ENCODE measurements around the gene SLC39A11. TPM values are rescaled to one million over a fixed set of nuclear protein-coding genes. Genes with fewer than 3 reads are reported as not detected.
"Not testable (repeated sequence)": the region's sequence is repeated elsewhere in the genome, so short reads cannot be mapped to it uniquely, and the experiment has no call there.

Gene SLC39A11
- total RNA-seq, 2 donors from 2014 or later: 23.3 to 32.5 TPM

GRCh38 chr17:73088561-73088960 lies 3.9 kb downstream of the SLC39A11 start:
- H3K27me3 Mint-ChIP-seq: no peaks in the 10 kb centered on the region
- H3K36me3 Mint-ChIP-seq (ENCODE audit: low read depth): peaks cover 17% of the 10 kb centered on the region
- H3K4me1 Mint-ChIP-seq: peaks cover 40% of the 10 kb centered on the region
- no peaks in the 10 kb centered on the region for H3K9me3 ChIP-seq (ENCODE audit: control insufficient read depth, low read length, poor library complexity, severe bottlenecking)
- DNase-seq: no peak
- no peak overlapping the region for H3K27ac Mint-ChIP-seq
- H3K4me3 Mint-ChIP-seq: no peak overlapping the region
- ATAC-seq: no peak

GRCh38 chr17:73083432-73083831 lies 9.1 kb downstream of the SLC39A11 start:
- Mint-ChIP-seq H3K36me3 (ENCODE audit: low read depth) (peaks cover 21% of the 10 kb centered on the region), H3K4me3 (no peak overlapping the region), H3K27me3 (no peaks in the 10 kb centered on the region), H3K27ac (no peak overlapping the region), H3K4me1 (peaks cover 19% of the 10 kb centered on the region)
- no peaks in the 10 kb centered on the region for H3K9me3 ChIP-seq (ENCODE audit: control insufficient read depth, low read length, poor library complexity, severe bottlenecking)
- DNase-seq: no peak
- ATAC-seq: no peak

GRCh38 chr17:73074566-73074965 lies 17.9 kb downstream of the SLC39A11 start:
- Mint-ChIP-seq H3K27me3 (no peaks in the 10 kb centered on the region), H3K4me3 (no peak overlapping the region), H3K36me3 (ENCODE audit: low read depth) (peaks cover 9% of the 10 kb centered on the region), H3K27ac (no peak overlapping the region), H3K4me1 (peaks cover 2% of the 10 kb centered on the region)
- DNase-seq (no peak), ATAC-seq (no peak)
- H3K9me3 ChIP-seq (ENCODE audit: control insufficient read depth, low read length, poor library complexity, severe bottlenecking): no peaks in the 10 kb centered on the region

DNA sequence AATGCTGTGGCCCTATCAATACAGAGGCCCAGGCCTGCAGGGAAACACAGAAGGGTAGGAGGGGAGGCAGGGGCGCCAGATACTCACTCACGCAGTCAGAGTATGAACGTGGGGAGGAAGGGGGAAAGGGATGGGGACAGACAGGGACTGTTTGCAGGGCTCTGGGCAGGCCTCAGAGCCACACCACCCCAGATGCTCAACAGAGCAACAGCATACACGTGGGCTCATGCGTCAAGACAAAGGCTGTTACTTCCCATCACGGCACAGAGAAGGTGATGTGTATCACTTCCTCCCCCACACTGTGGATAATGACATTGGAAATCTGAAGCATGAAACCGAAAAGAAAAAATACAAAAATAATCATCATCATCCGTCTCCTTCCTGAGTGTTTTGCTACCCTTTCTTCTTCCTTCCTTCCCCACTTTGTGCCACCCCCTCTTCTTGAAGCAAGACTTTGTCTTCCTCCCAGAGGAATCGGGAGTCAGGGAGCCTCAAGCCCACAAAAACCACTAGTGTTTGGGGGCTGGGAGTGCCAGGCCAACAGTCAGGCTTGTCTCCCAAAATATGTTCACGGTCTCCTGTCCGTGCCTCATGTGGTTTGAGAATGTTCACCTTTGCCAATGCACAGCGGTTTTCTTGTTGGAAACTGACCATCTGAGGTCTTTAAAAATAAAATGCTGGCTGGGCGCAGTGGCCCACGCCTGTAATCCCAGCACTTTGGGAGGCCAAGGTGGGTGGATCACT lies 20.1 kb downstream of the SLC39A11 start:
- no peak for ATAC-seq
- Mint-ChIP-seq H3K4me3 (no peak overlapping the region), H3K36me3 (ENCODE audit: low read depth) (peaks cover 6% of the 10 kb centered on the region), H3K4me1 (peaks cover 4% of the 10 kb centered on the region), H3K27me3 (no peaks in the 10 kb centered on the region), H3K27ac (no peak overlapping the region)
- no peaks in the 10 kb centered on the region for H3K9me3 ChIP-seq (ENCODE audit: control insufficient read depth, low read length, poor library complexity, severe bottlenecking)
- DNase-seq: no peak

- peaks cover 7% of the 10 kb centered on the region for H3K36me3 Mint-ChIP-seq (ENCODE audit: low read depth)
- no peak overlapping the region for H3K27ac Mint-ChIP-seq
- no peaks in the 10 kb centered on the region for H3K27me3 Mint-ChIP-seq
- DNase-seq (no peak), ATAC-seq (no peak)
- H3K9me3 ChIP-seq (ENCODE audit: control insufficient read depth, low read length, poor library complexity, severe bottlenecking): no peaks in the 10 kb centered on the region
- peaks cover 4% of the 10 kb centered on the region for H3K4me1 Mint-ChIP-seq
- H3K4me3 Mint-ChIP-seq: no peak overlapping the region
Observed at GRCh38 chr17:73071066-73071999, 21.2 kb downstream of the SLC39A11 start.

DNA sequence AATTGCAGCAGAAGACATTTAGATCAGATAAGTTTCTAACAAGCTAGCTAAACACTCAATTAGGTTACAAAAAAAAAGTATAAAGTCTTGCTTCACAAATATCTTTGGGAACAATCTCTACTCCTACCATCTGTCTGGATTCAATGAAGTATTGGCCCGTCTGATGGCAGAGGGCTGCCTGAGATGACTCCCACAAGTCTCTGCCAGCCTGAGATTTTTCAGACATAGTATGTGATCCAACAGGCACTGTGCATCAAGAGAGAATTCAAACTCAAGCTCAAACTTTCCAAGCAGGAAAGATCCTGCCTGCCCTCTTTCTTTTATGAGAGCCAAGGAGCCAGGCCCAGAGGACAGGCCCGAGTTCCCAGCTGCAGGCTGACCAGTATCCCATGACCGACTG lies 22.6 kb downstream of the SLC39A11 start:
- DNase-seq (no peak), ATAC-seq (no peak)
- Mint-ChIP-seq H3K27me3 (no peaks in the 10 kb centered on the region), H3K4me3 (no peak overlapping the region), H3K27ac (no peak overlapping the region), H3K36me3 (ENCODE audit: low read depth) (peaks cover 3% of the 10 kb centered on the region), H3K4me1 (peaks cover 4% of the 10 kb centered on the region)
- no peaks in the 10 kb centered on the region for H3K9me3 ChIP-seq (ENCODE audit: control insufficient read depth, low read length, poor library complexity, severe bottlenecking)

DNA sequence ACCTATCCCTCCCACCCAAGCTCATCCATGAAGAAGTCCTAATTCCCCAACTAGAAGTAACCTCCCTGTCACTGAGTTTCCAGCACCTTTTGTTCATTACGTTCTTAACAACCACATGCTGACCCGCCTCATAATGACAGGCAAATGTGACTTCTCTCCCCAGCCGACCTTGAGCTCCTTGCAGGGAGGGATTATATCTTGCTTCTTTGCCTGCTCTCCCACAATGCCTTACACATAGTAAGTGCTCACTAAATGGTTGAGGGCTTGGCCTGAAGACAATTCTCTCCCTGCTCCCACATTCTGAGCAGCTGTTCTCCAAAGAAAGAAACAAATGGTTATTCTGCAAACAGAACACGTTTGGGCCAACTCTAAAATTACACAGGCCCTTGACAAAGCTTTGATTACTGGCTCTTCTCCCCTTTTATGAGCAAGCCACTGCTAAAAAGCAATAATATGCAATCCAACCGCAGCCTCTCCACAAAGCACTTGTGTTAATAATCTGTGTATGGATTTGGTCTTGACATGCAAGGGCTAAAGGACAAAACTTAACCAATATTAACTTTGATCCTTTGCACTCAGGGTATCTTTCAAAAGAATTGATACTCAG lies 23.2 kb downstream of the SLC39A11 start:
- DNase-seq (no peak), ATAC-seq (no peak)
- H3K27ac Mint-ChIP-seq: no peak overlapping the region
- peaks cover 3% of the 10 kb centered on the region for H3K36me3 Mint-ChIP-seq (ENCODE audit: low read depth)
- no peaks in the 10 kb centered on the region for H3K9me3 ChIP-seq (ENCODE audit: control insufficient read depth, low read length, poor library complexity, severe bottlenecking)
- no peaks in the 10 kb centered on the region for H3K27me3 Mint-ChIP-seq
- peaks cover 6% of the 10 kb centered on the region for H3K4me1 Mint-ChIP-seq
- H3K4me3 Mint-ChIP-seq: no peak overlapping the region

- Mint-ChIP-seq H3K36me3 (ENCODE audit: low read depth) (peaks cover 3% of the 10 kb centered on the region), H3K4me1 (peaks cover 6% of the 10 kb centered on the region), H3K4me3 (no peak overlapping the region), H3K27me3 (no peaks in the 10 kb centered on the region), H3K27ac (no peak overlapping the region)
- DNase-seq (no peak), ATAC-seq (no peak)
- no peaks in the 10 kb centered on the region for H3K9me3 ChIP-seq (ENCODE audit: control insufficient read depth, low read length, poor library complexity, severe bottlenecking)
Observed at GRCh38 chr17:73068322-73069153, 23.9 kb downstream of the SLC39A11 start.

- not testable (repeated sequence) for ATAC-seq; H3K27ac Mint-ChIP-seq; H3K27me3 Mint-ChIP-seq; H3K4me1 Mint-ChIP-seq; DNase-seq; H3K9me3 ChIP-seq (ENCODE audit: control insufficient read depth, low read length, poor library complexity, severe bottlenecking); H3K36me3 Mint-ChIP-seq (ENCODE audit: low read depth); H3K4me3 Mint-ChIP-seq
Observed at GRCh38 chr17:73067699-73068098, 24.8 kb downstream of the SLC39A11 start.

DNA sequence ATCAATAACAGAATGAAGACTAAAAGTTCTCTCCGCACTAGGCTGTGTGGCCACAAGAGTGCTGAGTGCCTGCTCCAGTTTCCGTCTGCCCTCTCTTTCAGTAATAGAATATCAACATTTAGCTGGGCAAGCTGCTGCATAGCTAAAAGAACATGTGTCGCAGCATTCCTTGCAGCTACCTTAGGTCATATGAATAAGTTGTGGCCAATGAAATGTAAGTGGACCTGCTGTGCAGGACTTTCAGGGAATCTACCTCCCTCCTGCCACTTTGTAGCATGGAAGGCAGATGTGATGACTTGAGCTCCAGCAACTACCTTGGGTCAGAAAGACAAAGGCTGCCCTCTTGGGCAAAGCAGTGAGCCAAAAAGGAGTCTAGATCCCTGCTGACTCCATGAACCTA lies 25.4 kb downstream of the SLC39A11 start:
- DNase-seq (no peak), ATAC-seq (no peak)
- no peaks in the 10 kb centered on the region for H3K27me3 Mint-ChIP-seq
- no peak overlapping the region for H3K4me3 Mint-ChIP-seq
- peaks cover 3% of the 10 kb centered on the region for H3K36me3 Mint-ChIP-seq (ENCODE audit: low read depth)
- H3K27ac Mint-ChIP-seq: no peak overlapping the region
- no peaks in the 10 kb centered on the region for H3K9me3 ChIP-seq (ENCODE audit: control insufficient read depth, low read length, poor library complexity, severe bottlenecking)
- peaks cover 6% of the 10 kb centered on the region for H3K4me1 Mint-ChIP-seq

DNA sequence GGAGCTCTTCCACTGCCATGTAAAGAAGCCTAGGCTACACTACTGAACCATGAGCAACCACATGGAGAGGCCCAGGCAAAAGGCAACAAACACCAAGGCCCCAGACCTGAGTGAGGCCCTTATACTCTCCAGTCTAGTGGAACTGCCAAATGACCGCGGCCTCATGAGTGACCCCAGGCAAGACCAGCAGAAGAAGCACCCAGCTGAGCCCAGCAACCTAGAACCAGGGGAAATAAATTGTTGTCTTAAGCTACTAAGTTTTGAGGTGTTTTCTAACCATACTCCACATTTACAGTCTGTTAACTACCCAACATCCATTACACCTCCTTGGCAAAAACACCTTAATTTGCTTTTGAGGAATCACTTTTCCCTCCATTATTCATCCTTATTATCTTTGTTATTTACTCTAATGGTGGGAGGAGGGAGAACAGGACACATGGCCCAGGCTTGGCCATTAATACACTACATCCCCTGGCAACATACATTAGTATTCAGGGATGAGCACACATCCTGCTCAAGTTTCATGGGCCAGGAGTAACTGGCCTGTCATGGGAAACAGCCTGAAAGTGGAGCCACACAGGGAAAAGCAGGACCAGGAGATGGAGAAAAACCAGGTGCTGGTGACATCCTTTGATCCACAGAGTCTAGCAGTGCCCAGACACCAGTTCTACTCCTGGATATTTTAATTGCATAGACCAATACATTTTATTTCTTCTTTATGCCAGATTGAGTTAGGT lies 26.2 kb downstream of the SLC39A11 start:
- ATAC-seq: no peak
- Mint-ChIP-seq H3K36me3 (ENCODE audit: low read depth) (peaks cover 3% of the 10 kb centered on the region), H3K4me1 (peaks cover 6% of the 10 kb centered on the region), H3K27me3 (no peaks in the 10 kb centered on the region), H3K27ac (no peak overlapping the region), H3K4me3 (no peak overlapping the region)
- no peak for DNase-seq
- no peaks in the 10 kb centered on the region for H3K9me3 ChIP-seq (ENCODE audit: control insufficient read depth, low read length, poor library complexity, severe bottlenecking)

GRCh38 chr17:73065376-73065775 lies 27.1 kb downstream of the SLC39A11 start:
- H3K27me3 Mint-ChIP-seq: no peaks in the 10 kb centered on the region
- no peak overlapping the region for H3K27ac Mint-ChIP-seq
- no peak overlapping the region for H3K4me3 Mint-ChIP-seq
- ATAC-seq: no peak
- peaks cover 6% of the 10 kb centered on the region for H3K4me1 Mint-ChIP-seq
- DNase-seq: no peak
- H3K36me3 Mint-ChIP-seq (ENCODE audit: low read depth): peaks cover 3% of the 10 kb centered on the region
- H3K9me3 ChIP-seq (ENCODE audit: control insufficient read depth, low read length, poor library complexity, severe bottlenecking): no peaks in the 10 kb centered on the region
